Measurements from ENCODE around the gene PRPF39. TPM values are rescaled to one million over a fixed set of nuclear protein-coding genes. Genes with fewer than 3 reads are reported as not detected.

PRPF39 gene
- total and polyA plus RNA-seq, 2 of the 13 experiments (the other 11 are each of a cell fraction or from before 2014, with no cell fraction given) = 44.2 to 65.0 TPM

GRCh38 chr14:45057881-45058364, 26.0 kb upstream of the PRPF39 start (continued):
- TF ChIP-seq ZNF749 (CRISPR knock-in tag; IDR thresholded peaks at IDR 0.05; ENCODE audit: borderline replicate concordance) = no peak
- TF ChIP-seq TFE3 (CRISPR knock-in tag; IDR thresholded peaks at IDR 0.05) = 0 out of 2 replicates have a peak, but pooled peaks have one; percentile 29
- TF ChIP-seq GATA4 (IDR thresholded peaks at IDR 0.05; ENCODE audit: borderline replicate concordance, low read depth) = no peak
- TF ChIP-seq AGO1 (IDR thresholded peaks at IDR 0.05; ENCODE audit: low read depth, low read length, poor library complexity, severe bottlenecking) = no peak
- TF ChIP-seq IRX3 (CRISPR knock-in tag; IDR thresholded peaks at IDR 0.05; ENCODE audit: borderline replicate concordance, low read depth) = no peak
- no peak for TF ChIP-seq HMGXB4 (CRISPR knock-in tag; IDR thresholded peaks at IDR 0.05; ENCODE audit: borderline replicate concordance in 1 of 2, low read depth in 1 of 2)
- no peak for TF ChIP-seq SSRP1 (CRISPR knock-in tag; IDR thresholded peaks at IDR 0.05)
- TF ChIP-seq ZBTB34 (CRISPR knock-in tag; IDR thresholded peaks at IDR 0.05) = no peak
- no peak for TF ChIP-seq ZBTB42 (CRISPR knock-in tag; IDR thresholded peaks at IDR 0.05)
- TF ChIP-seq ZNF629 (CRISPR knock-in tag; conservative IDR thresholded peaks at IDR 0.05) = no peak
- no peak for TF ChIP-seq STAT5B (CRISPR knock-in tag; IDR thresholded peaks at IDR 0.05)
- no peak for TF ChIP-seq NRL (CRISPR knock-in tag; IDR thresholded peaks at IDR 0.05; ENCODE audit: borderline replicate concordance)
- no peak for TF ChIP-seq RARG (CRISPR knock-in tag; IDR thresholded peaks at IDR 0.05; ENCODE audit: low read depth)
- TF ChIP-seq CBFB (CRISPR knock-in tag; IDR thresholded peaks at IDR 0.05) = no peak
- TF ChIP-seq RAD51 (IDR thresholded peaks at IDR 0.05; ENCODE audit: borderline replicate concordance) = no peak
- TF ChIP-seq NR1H2 (CRISPR knock-in tag; IDR thresholded peaks at IDR 0.05; ENCODE audit: borderline replicate concordance, low read depth) = no peak
- TF ChIP-seq CEBPZ (IDR thresholded peaks at IDR 0.05; ENCODE audit: low read length) = no peak
- TF ChIP-seq RBFOX2 (IDR thresholded peaks at IDR 0.05; ENCODE audit: low read depth, low read length) = no peak
- no peak for TF ChIP-seq ZNF674 (CRISPR knock-in tag; IDR thresholded peaks at IDR 0.05; ENCODE audit: low read depth)
- TF ChIP-seq ZNF589 (CRISPR knock-in tag; conservative IDR thresholded peaks at IDR 0.05) = no peak
- TF ChIP-seq KDM6A (CRISPR knock-in tag; IDR thresholded peaks at IDR 0.05; ENCODE audit: low read depth) = no peak; the same call in 1 of the 2 replicates
- TF ChIP-seq SAFB2 (CRISPR knock-in tag; IDR thresholded peaks at IDR 0.05; ENCODE audit: borderline replicate concordance, low read depth) = no peak
- TF ChIP-seq MAFG (CRISPR knock-in tag; IDR thresholded peaks at IDR 0.05) = no peak

Measured in HepG2 (cell line).